HG03432 (cell line): Measurements from ENCODE around the gene TP63.

Source experiments
- ATAC-seq: cut with Tn5 transposase; IDR thresholded peaks from one replicate; pipeline ENCODE4 v1.9.1; 2021; ENCODE audit warnings: mild to moderate bottlenecking, moderate library complexity; ENCODE audit not compliant: unreplicated experiment

TP63 gene

GRCh38 chr3:189772584-189772983 is 141.4 kb downstream of the TP63 start:
- no peak for ATAC-seq

- ATAC-seq = no peak
These were observed 141.9 kb downstream of the TP63 start for GRCh38 chr3:189773056-189773455.

GRCh38 chr3:189776149-189776824 is 145.1 kb downstream of the TP63 start:
- no peak for ATAC-seq

- peak; percentile 80 for ATAC-seq
These were observed 147.3 kb downstream of the TP63 start for GRCh38 chr3:189778340-189778950.

- no peak for ATAC-seq
These were observed 148.0 kb downstream of the TP63 start for GRCh38 chr3:189779166-189779565.

GRCh38 chr3:189780546-189781270 is 149.5 kb downstream of the TP63 start:
- ATAC-seq = no peak

GRCh38 chr3:189781415-189781814 is 150.2 kb downstream of the TP63 start:
- no peak for ATAC-seq

GRCh38 chr3:189786479-189787064 is 155.4 kb downstream of the TP63 start:
- no peak for ATAC-seq

- ATAC-seq = no peak
These were observed 156.0 kb downstream of the TP63 start for GRCh38 chr3:189787191-189787590.

- no peak for ATAC-seq
These were observed 156.4 kb downstream of the TP63 start for GRCh38 chr3:189787632-189788031.

- no peak for ATAC-seq
These were observed 158.2 kb downstream of the TP63 start for GRCh38 chr3:189789432-189789831.

GRCh38 chr3:189790658-189791057 is 159.5 kb downstream of the TP63 start:
- ATAC-seq = no peak

- ATAC-seq = no peak
These were observed 161.1 kb downstream of the TP63 start for GRCh38 chr3:189792046-189792929.

- ATAC-seq = no peak
These were observed 163.3 kb downstream of the TP63 start for GRCh38 chr3:189794518-189794917.

- ATAC-seq = no peak
These were observed 166.0 kb downstream of the TP63 start for GRCh38 chr3:189797103-189797750.

GRCh38 chr3:189799366-189799765 is 168.2 kb downstream of the TP63 start:
- ATAC-seq = no peak

- ATAC-seq = no peak
These were observed 169.2 kb downstream of the TP63 start for GRCh38 chr3:189800436-189800835.

- no peak for ATAC-seq
These were observed 172.1 kb downstream of the TP63 start for GRCh38 chr3:189803254-189803653.

- no peak for ATAC-seq
These were observed 174.3 kb downstream of the TP63 start for GRCh38 chr3:189805375-189806067.
